GM19328 (cell line): ENCODE measurements around the gene BAZ2A.

Experiments used
- ATAC-seq: cut with Tn5 transposase; IDR thresholded peaks from one replicate; pipeline ENCODE4 v1.9.1; 2021; ENCODE audit warnings: mild to moderate bottlenecking, moderate library complexity; ENCODE audit not compliant: unreplicated experiment

The BAZ2A gene

DNA sequence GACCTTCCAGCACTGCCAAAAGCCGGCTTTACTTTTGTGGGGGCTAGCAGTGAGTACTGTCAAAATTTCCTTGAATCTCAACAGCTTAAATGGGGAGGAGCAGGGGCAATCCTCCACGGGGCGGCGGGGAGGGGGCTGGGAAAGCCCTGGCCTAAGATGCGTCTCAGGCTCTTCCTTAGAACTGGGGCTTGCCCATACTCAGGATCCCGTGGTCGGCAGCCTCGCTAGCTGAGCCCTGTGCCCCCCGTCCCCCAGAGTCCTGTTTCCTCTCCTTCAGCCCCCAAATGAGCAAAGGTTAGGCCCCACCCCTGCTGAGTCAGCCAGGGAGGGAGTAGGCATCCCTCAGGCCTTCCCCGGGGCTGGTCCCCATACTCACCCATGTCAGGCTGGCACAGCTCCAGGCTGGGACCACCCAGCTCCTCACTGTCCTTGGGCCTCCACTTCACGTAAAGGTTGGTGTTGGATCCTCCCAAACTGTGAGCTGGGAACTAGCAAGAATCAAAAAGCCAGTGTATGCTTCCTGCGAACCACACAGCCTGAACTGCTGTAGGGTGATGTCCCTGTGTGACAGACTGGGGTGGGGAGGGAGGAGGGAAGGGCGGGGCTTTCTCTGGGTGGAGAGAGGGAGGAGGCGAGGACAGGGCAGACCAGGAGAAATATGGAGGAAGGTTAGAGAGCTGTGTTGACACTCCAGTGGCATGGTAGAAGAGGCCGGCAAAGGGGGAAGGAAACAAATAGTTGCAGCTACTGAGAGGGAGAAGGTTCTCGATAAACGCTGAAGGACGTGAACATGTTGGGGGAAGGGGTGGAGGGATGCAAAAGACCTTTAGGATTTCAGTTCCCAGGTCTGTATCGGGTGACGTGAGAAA, 5.9 kb upstream of the BAZ2A start:
- ATAC-seq, result peak; percentile 50

DNA sequence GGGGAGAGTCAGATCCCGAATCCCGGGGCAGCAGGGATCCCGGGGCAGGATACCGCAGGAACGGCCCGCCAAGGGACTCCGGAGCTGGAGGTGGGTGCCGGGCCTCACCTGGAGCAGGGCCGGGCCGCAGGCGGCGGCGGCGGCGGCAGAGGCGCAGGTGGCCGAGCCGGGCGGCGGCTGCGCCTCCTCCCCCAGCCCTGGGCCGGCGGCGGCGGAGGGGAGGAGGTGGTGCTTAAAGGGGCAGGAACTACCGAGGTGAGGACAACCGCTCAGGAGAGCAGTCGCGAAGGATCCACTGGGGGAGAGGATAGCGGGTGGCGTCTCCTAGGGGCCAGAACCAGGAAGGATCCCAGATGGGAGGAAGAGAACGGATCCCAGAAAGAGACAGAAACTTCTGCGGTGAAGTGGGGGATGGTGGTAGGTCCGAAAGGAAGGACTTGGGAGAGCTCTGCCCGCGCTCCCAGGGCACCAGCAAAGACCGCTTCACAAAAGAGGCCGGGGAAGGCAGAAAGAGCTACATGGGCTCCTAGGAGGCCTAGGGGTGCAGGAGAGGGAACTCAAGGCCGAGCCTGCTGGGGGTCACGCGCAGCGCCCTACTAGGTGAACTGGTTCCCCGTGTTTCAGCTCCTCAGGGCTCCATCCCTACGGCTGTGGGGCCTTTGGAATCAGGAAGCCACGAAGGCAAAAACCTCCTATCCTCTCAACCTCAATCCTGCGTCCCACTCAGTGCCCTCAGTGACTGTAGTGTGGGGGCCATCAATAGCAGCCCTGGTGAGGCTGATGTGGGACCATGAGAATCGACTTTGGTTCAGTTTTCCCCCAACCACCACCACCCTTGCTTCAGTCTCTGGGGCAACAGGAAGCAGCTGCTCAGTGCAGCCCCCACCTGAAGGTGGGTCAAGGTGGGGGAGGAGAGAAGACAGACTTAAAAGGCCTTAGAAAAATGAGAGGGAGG, 5.0 kb upstream of the BAZ2A start:
- no peak for ATAC-seq

DNA sequence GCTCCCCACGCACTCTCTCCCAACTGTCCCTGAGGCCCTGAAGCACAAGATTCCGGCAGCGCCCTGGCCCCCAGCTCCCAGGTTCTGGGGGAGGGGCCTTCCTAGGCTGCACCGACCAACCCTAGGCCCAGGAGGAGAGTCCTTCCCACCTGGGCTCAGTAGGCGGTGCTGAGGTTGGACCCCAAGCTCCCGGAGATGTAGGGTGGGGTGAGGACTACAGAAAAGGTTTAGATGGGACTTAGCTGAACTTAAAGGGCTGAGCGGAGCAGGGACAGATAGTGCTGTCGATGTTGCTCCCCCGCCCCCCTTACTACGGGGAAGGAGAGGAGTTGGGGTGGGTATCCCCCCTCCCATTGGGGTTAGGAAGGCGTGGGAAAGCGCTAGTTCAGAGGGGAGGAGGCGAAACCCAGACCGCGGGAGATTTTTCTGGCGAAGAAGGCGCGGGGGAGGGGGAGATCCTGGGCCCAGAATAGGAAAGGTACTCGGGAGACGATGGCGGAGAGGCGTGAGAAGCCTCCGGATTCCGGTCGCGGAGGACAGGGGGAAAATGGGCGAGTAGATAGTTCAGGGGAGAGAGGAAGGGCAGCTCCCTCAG, 4.2 kb upstream of the BAZ2A start:
- no peak for ATAC-seq

- no peak for ATAC-seq
Measured at GRCh38 chr12:56633468-56634241, 3.5 kb upstream of the BAZ2A start.

GRCh38 chr12:56632701-56633467, 2.8 kb upstream of the BAZ2A start:
- no peak for ATAC-seq

- no peak for ATAC-seq
Measured at GRCh38 chr12:56631790-56632700, 1.9 kb upstream of the BAZ2A start.

- ATAC-seq, result no peak
Measured at GRCh38 chr12:56629459-56630179, 507 bp downstream of the BAZ2A start.

DNA sequence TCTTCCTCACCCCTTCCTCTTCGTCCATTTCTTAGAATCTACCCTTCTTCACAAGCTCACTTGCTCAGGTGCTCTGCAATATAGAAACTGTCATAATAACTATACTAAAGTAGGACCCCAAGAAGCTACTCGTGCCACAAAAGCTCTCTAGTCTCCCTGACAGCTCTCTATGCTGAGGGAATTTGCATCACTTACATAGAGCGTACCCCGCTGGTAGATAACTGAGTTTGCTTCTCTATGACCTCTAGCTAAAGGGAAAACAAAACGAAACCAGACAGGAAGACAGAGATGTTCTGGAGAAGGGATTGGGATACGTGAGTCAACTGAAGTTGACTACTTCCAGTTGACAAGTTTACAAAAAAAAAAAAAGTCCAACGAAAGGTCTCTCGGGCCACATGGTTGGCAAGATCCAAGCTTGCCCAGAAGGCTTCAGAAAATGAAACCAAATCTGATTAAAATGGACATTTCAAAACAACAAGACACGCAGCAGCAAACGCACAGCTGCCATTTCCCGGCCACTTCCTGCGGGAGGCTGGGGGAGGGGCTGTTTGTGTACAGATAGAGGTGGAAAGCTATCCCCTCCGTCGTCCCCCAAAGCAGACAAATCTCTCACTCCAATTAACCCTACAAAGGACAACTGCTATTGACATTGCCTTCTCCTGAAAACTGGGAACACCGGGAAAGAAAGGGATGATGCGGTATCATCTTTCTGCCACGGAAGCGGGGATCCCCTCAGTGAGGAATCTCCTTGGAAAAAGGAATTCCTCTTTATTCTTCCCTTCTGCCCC, 1.3 kb downstream of the BAZ2A start:
- ATAC-seq, result no peak

DNA sequence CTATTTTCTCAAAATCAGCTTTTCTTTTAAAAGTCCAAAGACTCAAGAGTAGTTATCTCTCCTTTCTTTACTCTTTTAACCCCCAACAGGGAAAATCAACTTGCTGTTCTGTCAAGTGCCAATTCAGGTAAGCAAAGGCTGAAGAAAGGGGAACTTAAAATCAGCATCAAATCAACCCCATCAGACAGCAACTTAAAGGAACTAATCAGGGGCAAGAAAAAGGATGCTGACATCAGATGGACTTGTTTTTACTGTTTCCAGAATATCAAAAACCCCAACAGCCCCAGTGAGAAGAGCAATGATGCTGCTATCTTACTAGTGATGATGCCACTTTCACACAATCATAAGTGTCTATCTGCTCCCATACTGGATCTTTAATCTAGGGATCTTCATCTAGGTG, 3.4 kb downstream of the BAZ2A start:
- ATAC-seq, result no peak

- no peak for ATAC-seq
Measured at GRCh38 chr12:56622535-56622934, 7.6 kb downstream of the BAZ2A start.

- ATAC-seq, result no peak
Measured at GRCh38 chr12:56616925-56617324, 13.2 kb downstream of the BAZ2A start.

- no peak for ATAC-seq
Measured at GRCh38 chr12:56616244-56616643, 13.9 kb downstream of the BAZ2A start.

DNA sequence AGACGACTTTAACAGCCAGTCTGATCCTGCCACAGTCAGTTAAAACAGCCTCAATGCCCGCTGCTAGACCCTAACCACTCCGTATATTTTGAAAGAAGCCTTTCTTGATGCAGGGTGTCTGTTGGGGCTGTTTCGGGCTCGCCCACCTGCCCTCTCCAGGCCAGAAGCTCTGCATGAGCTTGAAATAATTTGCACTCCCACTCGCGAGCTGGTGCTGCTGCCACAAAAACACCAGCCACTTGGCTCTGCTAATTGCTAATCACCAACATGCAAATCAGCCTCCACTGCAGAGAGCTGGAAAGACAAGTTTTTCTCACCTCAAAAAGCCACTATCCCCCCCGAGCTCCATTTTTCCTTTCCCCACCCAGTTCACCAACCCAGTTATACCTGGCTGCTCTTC, 15.5 kb downstream of the BAZ2A start:
- no peak for ATAC-seq

DNA sequence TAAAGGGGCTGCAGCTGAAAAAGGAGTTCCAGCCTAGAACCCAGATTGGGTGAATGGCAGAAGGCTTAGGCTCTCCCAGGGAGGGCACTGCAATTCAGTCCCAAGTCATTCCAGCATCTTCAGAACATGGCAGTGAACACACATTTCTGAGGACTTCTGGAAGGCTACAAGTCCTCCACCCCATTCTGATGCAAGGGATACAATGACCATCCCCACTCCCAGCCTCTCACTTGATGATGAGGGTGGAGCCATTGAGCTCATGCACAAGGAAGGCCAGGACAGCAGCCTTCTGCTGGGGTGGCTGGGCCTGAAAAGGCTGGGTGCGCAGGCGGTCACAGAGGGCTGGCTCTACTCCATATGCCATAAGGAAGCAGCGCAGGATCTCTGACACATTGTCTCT, 25.8 kb downstream of the BAZ2A start:
- ATAC-seq, result no peak

- no peak for ATAC-seq
Measured at GRCh38 chr12:56602239-56602638, 27.9 kb downstream of the BAZ2A start.

- no peak for ATAC-seq
Measured at GRCh38 chr12:56601503-56601902, 28.6 kb downstream of the BAZ2A start.

- ATAC-seq, result no peak
Measured at GRCh38 chr12:56600753-56601152, 29.4 kb downstream of the BAZ2A start.
